HG02884 (cell line): Measurements from ENCODE around the gene FHIT.

ENCODE experiments used
- ATAC-seq: cut with Tn5 transposase; IDR thresholded peaks from one replicate; pipeline ENCODE4 v1.9.1; 2021; ENCODE audit warnings: mild to moderate bottlenecking, moderate library complexity; ENCODE audit not compliant: unreplicated experiment

FHIT gene

DNA sequence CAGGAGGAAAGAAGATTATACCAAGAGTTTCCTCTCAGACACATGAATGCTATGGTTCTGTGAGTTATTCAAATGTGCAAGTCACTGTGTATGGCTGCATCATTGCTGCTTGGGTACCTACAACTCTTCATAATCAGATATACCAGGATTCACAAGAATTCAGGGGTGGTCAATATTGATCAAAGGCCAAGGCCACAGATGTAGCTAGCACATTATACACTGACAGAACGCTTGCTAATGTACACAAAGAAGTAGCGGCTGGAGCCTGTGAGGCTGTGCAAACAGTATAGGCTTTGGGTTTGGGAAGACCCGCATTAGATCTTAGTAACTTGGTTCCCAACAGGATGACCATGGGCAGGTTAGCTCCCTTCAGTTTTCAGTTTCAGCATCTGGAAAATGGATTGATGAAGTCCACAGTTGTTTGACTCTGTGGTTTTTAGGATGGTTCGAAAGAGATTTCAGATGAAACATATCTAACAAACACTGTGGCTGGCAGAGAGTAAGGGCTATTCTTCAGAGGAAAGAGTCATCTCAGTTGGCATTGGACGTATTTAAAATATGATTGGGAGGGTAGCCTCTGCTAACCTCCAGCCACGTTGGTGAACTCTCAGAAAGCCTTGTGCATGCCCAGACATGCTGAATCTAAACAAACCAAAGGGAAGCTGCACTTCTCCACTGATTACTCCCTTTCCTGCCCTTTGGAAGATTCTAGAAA, 1452.7 kb downstream of the FHIT start:
- ATAC-seq, result no peak

DNA sequence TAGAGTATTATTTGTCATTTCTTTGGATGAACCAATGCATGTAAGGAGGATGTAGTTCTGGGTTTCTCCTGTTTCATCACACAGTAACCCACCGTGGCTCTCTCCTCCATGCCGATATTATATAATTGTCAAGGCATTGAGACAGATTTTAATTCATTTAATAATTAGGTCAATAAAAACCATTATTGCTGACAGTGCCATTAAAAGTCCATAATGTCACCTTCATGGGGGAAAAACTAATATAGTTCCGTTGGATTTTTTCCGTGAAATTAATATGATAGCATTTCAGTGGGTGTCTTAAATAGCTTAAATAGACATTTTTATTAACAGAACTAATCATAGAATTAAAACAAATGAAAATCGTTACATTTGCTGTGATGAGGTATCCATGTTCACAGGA, 1453.7 kb downstream of the FHIT start:
- no peak for ATAC-seq

DNA sequence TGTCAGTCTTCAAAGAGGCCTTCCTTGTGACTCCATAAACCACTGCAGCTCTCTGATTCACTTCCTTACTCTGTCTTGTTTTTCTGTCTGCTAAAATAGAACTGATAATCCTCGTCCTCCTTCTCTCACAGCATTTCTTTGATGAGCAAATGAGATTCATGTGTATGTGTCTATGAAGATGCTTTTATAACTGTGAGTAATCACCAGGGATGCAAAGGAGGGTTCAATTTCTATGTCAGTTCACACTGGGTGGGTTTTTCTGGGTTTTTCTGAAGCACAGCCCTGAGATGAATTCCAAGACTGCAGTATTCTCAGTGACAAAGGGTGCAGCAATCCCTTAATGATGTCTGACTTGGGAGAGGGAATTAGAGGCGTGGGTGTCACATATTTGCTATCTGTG, 1454.8 kb downstream of the FHIT start:
- ATAC-seq, result no peak

DNA sequence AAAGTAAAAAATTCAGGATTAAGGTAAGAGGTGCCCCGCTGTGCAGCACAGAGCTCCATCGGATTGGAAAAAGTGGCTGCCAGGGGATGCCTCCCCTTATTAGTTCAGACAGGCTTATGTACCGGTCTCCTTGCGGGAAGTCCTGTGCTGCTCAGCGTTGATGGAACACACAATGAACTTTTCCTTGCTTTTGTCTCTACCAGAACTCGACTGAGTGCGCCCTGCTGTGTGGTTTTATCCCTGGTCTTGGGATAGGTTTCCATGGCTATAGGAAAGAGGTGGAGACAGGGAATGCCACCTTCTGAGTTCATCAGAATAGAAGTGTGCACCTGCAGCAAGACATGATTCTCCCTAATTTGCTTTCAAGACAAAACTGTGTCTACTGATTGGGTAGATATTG, 1455.5 kb downstream of the FHIT start:
- no peak for ATAC-seq

DNA sequence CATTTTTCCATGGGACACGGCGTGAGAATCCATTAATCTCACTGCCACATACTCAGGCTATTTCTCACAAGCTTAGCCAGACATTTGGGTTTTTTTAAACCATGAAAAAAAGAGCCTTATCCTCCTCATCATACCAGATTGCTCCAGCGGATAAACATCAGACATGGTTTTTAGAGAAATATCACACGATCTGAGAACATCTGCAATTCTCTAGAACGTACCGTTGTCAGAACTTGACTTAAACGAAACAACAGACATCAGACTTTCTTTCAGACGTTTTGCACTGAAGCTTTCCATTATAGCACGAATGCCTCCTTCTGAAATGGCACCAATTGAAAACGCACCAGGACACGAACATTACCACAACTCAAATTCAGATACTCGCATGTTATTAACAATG, 1457.3 kb downstream of the FHIT start:
- no peak for ATAC-seq

DNA sequence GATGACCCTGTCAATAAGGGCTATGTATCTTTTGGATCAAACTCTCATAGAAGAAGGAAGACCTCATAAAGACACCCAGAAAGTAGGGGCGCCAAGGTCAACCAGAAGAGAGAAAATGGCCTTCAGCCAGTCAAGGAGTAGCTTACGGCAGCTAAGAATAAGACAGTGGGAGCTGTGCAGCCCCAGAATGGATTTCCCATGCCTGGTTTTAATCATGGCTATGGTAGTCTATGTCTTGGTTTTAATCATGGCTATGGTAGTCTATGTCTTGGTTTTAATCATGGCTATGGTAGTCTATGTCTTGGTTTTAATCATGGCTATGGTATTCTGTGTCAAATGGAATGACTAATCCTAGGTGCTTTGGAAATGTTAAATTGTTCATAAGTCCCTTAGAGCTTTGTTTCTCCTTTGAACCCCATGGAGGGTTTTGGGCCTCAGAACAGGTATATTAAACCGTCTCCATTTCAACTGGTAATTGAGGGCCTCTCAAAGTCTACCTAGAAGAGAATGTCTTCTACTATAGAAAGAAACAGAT, 1459.4 kb downstream of the FHIT start:
- no peak for ATAC-seq

DNA sequence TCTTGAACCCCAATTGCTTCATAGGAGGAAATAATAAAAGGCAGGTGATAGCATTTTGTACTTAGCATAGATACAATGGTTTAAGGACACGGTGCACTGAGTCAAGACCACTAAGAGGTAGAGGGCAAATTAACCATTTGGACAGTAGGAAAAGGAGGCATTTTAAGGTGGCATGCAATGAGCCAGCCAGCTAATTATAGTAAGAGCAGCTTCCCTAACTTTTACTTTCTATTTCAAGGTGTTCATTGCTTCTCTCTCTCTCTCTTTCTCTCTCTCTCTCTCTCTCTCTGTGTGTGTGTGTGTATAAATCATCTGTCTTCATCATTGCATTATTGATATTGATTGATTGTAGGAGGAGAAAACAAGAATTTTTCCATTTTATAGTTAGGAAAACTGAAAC, 1461.0 kb downstream of the FHIT start:
- ATAC-seq, result no peak

DNA sequence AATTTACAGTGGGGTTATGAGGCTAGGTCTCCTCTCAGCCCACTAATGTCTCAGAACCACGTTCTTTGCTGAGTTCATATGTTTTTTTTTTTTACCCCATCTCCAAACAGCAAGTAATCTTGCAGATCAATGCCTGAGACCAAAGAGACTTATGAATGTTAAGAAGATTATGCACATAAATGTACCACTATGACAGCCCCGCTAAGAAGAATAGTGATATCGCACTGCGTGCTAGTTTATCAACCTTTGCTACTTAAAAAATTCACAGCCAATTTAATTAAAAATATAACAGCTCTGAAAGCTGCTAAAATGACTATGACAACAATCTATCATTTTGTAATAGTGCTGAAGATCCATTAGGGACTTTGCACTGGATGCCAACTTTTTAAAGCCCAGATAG, 1462.5 kb downstream of the FHIT start:
- no peak for ATAC-seq

DNA sequence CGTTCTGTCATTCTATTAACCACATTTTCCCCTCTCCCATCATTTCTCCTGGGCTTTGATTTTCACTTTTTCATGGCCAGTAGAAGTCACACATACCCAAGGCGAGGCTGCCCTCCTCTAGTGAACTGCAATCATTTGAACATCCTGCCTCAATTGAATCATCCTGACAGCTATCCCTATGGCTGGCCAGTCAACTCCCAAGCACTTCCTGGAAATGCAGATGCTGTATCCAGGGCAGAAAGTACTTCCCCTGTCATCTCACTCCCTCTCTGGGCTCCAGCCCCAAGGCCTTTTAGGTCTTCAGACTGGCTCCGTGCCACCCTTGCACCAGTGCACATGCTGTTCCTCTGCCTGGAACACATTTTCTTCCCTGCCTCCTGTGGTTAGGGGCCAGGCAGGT, 1463.1 kb downstream of the FHIT start:
- no peak for ATAC-seq

DNA sequence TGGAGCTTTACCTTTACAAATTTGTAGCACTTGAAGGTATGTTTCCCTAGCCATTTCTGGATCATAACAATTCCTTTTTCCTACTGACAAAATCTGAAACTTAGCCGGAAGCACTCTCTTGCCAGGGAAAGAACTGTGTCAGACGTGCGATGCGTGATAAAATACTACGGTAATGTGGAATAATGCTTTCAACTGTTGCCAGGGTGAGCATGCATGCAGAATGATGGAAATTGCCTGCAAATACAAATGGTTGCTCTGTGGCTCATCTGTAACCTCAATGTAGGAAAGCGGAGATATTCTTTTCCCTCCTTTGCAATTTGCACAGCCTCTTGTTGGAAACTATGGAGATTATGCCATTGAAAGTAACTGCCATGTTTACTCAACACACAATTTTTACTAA, 1464.9 kb downstream of the FHIT start:
- no peak for ATAC-seq

DNA sequence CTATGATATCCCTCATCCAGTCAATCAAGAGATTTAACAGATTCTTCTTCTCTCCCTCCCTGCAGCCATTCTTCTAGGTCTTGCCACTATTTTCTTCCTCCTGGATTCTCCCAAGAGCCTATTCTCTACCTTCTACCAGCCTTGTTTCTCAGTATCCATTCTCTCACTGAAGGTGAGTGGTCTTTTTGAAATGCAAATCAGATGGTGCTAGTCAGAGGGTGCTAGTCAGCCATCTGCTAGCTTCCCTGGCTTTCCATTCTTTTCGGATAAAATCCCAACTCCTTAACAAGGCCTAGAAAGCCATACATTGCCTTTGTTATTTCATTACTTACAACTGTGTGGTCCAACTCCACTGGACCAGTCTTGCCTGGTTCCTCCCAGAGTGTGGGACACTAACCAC, 1467.1 kb downstream of the FHIT start:
- no peak for ATAC-seq

DNA sequence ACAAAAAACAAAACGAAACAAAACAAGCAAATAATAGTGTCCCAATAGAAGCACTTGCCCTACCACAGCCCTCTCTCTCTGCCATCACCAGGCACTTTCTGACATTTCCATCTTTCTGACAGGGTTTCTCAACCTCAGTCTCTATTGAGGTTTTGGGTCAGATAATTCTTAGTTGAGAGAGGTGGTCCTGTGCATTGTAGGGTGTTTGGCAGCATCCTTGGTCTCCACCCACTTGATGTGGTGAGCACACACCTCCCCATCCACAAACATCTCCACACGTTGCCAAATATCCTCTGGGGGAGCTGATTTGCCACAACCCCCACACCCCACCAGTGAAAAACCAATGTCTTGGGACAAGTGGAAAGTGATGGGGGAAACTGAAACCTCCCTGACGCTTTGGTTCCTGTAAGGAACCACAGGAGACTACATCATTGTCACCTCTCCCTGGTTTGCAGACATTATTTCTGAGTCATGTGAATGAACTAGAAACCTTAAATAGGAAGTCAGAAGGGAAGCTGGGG, 1467.7 kb downstream of the FHIT start:
- no peak for ATAC-seq

DNA sequence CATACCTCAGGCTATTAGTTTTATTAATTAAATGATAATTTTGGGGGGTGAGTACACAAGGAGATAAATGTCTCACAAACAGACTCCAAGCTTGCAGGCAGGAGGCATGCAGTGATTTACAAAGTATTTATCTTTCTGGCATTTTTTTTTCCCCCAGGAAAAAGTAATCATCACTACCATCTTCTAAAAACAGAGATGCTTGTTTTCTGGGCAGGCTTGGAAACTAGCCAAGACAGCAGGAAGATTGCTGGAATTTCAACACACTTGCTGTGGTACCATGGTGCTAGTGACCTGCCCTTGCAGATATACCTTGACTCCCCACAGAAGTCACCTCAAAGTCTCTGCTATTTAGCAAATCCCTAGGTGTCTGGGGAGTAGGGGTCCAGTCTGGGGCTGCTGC, 1468.6 kb downstream of the FHIT start:
- ATAC-seq, result no peak

DNA sequence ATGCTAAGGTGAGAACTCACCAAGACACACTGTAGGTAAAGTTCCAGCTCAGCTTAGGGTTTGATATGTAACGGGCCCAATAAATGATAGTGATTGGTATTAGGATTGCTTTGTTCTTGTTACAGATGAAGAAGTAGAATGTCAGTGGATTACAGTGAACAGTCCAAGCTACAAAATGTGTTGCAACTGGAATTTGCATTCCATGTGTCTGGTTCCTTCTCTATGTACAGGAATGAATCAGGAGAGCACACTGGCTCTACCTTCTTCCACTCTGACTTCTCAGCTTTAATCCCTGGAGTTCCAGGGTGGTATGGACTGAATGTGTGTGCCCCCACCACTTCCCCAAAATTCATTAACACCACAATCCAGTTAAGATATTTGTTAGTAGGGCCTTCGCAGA, 1471.0 kb downstream of the FHIT start:
- no peak for ATAC-seq

DNA sequence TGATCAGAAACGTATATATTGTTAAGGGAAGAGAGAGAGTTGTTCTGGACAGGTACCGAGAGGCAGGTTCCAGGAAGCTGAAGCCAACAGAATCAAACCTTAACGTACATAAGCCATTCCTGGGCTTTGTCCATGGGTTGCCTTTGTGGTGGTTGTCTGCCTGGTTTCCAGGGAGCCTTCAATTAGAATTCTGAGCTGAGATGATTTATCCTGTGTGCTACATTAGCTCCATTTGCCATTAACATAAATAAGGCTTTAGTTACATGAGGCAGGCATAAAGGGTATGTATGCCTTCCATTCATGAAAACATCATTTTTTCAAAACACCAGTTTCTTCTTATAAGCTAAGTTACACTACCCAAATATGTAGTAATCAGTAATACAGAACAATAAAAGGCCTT, 1472.0 kb downstream of the FHIT start:
- no peak for ATAC-seq

DNA sequence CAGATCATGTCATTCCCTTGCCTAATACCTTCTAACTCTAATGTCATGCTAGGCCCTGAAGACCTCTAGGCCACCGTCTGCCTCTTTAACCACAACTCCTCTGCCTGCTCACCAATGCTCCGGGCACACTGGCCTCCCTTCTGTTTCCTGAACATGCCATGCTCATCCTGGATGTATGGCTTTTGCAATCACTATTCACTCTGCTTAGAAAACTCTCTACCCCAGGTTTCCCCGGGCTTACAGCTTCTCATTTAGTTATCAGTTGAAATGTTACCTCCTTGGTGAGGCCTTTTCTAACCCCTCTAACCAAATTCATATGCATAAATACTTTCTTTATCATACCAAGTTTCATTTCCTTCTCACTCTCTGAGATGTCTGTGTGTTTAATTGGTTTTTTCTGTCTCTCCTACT, 1473.6 kb downstream of the FHIT start:
- peak; percentile 52 for ATAC-seq

DNA sequence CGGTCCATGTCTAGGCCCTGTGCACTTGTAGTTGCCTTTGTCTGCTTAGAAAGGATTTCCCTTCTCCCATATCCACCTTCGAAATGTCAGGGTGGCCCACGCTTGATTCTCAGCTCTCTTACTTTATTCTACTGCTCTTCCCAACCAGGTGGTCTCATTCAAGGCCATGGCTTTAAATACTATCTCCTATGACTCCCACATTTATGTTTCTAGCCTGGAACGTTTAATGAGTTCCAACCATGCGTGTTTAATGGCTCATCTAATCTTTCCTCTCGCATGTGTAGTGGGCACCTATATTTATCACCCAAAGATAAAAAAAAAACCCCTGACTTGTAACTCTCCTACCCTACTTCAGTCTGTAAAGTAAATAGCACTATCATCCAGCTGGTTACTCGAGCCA, 1474.2 kb downstream of the FHIT start:
- no peak for ATAC-seq

DNA sequence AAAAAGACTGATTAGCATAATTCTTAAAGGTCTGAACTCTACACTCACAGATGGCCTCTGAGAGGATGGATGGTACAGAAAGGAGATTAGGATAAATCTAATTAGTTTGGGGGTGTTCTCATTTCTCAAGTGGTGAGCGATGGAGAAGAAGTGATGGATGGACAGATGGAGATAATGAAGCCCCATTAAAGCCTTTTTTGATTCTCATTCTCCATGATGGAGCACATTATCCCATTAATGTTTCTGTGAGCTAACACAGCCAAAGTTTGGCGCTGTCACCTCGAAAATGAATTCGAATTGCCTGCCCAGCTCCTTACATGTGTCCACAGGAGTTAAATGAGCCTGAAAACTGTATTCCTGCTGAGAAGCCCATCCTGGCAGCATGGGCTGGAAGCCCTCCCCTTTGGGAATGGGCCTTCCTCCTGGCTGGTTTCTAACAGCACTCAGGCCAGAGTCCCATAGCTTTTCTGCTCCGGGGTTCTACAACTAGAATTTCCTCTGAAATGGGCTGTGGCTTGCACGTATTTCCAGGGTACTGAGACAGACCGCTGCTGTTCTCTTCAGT, 1475.4 kb downstream of the FHIT start:
- no peak for ATAC-seq

DNA sequence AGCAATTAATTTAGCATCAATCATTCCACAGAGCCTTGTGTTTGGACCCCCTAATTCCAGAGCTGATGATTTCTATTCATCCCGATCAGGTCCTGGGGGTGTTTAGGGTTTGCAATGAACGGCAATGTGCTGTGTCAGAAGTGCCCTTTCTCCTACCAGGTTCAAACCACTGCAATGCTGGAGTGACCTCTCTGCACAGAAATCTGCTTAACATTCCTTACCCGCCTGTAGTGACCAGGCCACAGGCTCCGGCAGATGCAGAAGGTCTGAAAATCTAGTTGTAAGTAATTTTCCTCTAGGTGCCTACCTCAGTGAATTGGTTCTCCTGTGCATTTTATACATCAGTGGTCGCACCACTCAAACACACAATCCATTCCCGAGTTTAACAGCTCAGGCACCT, 1476.1 kb downstream of the FHIT start:
- ATAC-seq, result no peak

DNA sequence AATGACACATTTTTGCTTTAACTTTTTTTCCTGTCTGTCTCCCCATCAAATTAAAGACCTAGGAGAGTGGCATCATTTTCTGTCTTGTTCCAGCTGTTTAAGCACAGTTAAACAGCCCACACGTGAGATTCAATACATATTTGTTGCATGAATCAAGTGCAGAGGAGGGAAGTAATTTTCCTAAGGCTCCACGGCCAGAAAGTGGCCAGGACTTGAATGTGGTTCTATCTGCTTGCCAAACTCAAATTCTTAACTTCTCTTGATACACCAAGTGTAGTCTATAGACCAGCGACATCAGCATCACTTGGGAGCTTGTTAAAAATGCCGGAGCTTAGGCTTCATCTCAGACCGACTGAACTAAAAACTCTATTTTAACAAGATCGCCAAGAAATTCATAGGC, 1476.6 kb downstream of the FHIT start:
- no peak for ATAC-seq

DNA sequence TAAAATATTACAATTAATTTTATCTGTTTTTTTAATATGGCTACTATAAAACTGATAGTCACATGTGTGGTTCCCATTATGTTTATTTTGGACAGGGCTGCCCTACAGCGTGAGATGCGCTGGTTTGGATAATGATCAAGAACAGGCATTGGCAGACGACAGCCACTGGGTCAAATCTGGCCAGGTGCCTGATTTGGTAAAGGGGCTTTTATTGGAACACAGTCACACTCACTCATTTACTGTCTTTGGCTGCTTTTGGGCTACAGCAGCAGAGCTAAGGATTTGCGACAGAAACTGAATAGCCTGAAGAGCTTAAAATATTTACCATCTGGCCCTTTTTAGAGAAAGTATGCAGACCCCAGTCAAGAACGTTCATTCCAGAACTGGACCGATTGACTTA, 1477.3 kb downstream of the FHIT start:
- no peak for ATAC-seq
